Ovary (tissue), 9 donors: ENCODE data around the gene RNF214. TPM values are rescaled to one million over a fixed set of nuclear protein-coding genes. Genes with fewer than 3 reads are reported as not detected.
A peak's percentile ranks its signal among the peaks of the same experiment; 100 is the strongest.

Experiments
- DNase-seq, 5 donors: peaks; one replicate each; pipeline ENCODE4 v3.0.0-alpha.2; 2019 to 2020
- H3K27ac ChIP-seq, 2 donors: fragments of 200-600 bp; one replicate each; pipeline versions ENCODE4 v1.5.1 to v1.8.0; 2019 to 2022
- H3K27me3 ChIP-seq: fragments of 200-600 bp; one replicate; pipeline ENCODE4 v1.8.0; 2022
- H3K36me3 ChIP-seq: fragments of 200-600 bp; sonication (generic); one replicate; pipeline ENCODE4 v1.5.1; 2019
- H3K4me1 ChIP-seq: one replicate; pipeline ENCODE4 v1.8.1; 2013; ENCODE audit warnings: mild to moderate bottlenecking, moderate library complexity; ENCODE audit not compliant: insufficient read depth
- H3K4me3 ChIP-seq: fragments of 200-600 bp; sonication (generic); one replicate; pipeline ENCODE4 v1.5.1; 2017
- H3K9me3 ChIP-seq, 2 donors: fragments of 200-600 bp in 1 of 2; sonication (generic) in 1 of 2; one replicate each; pipeline versions ENCODE4 v1.5.1 to v1.8.1; 2013 to 2019; ENCODE audit warnings: mild to moderate bottlenecking in 1 of 2, moderate library complexity in 1 of 2
- EP300 ChIP-seq: sonication (generic); formaldehyde crosslinking; IDR thresholded peaks from one replicate; pipeline ENCODE4 v1.6.1; 2017; ENCODE audit warnings: antibody characterized with exemption
- POLR2A ChIP-seq: fragments of 450-650 bp; IDR thresholded peaks from one replicate; pipeline ENCODE4 v1.6.1; 2017; ENCODE audit warnings: antibody characterized with exemption, mild to moderate bottlenecking, moderate library complexity
- whole genome bisulfite sequencing, 3 donors: extraction: QIAGEN DNeasy Blood & Tissue Kit in 1 of 3; methylation state at CpG; one replicate each; pipeline versions ENCODE4 v1.1.5 to v1.1.7; 2013 to 2017; 5-methylcytosine and 5-hydroxymethylcytosine counted together
- intact Hi-C, 4 donors: fragments of 100-400 bp; cut with DNase I; formaldehyde crosslinking; loops; one replicate each; pipeline versions ENCODE4 v1.11.0 to v1.15.1; 2022 to 2023
- polyA plus RNA-seq, 2 donors: library from polyadenylated mRNA; stranded (reverse); fragments of 200-250 nt in 1 of 2; fragments of 350-450 nt in 1 of 2; fragmentation: Illumina TruSeq in 1 of 2; extraction: RNeasy Lipid Tissue Mini Kit (QIAGEN cat#74804) in 1 of 2; gene quantifications; one replicate each; pipeline ENCODE4 v1.2.3, GENCODE V29; 2013 to 2014
- total RNA-seq, 7 donors: library from RNA; depleted of rRNA in 2 of 7; stranded (reverse); fragments of >200 nt in 2 of 7; fragmentation: NEBNext Ultra II Directional in 3 of 7; extraction: Animal tissue kit (Norgen Biotek cat#: 25700) in 3 of 7; gene quantifications; one replicate each; pipeline versions ENCODE4 v1.1.0 to v1.2.4, GENCODE V29; 2016 to 2023
- TF ChIP-seq, protein P1 (sequence below), 3 donors: fragments of 450-650 bp in 2 of 3; fragments of 200-600 bp in 1 of 3; IDR thresholded peaks; one replicate each; pipeline versions ENCODE4 v1.5.1 to v1.8.0; 2016 to 2022; ENCODE audit warnings: antibody characterized with exemption in 3 of 3, mild to moderate bottlenecking in 1 of 3
- donor health status: DM: no; HTN: no; CAD: no; lungs with moderate emphysema.
- donor health status: DM: no; HTN: no; CAD: no.
- donor health status: Bipolar disorder and iron deficiency.
- donor health status: DM: yes; HTN: yes; CAD: no.
- donor health status: DM: no; HTN: no; CAD: no.
- donor health status: DM: yes; HTN: yes; CAD: no.

The RNF214 gene
- total and polyA plus RNA-seq, 9 donors = 9.7 to 40.9 (median 27.3) TPM

DNA sequence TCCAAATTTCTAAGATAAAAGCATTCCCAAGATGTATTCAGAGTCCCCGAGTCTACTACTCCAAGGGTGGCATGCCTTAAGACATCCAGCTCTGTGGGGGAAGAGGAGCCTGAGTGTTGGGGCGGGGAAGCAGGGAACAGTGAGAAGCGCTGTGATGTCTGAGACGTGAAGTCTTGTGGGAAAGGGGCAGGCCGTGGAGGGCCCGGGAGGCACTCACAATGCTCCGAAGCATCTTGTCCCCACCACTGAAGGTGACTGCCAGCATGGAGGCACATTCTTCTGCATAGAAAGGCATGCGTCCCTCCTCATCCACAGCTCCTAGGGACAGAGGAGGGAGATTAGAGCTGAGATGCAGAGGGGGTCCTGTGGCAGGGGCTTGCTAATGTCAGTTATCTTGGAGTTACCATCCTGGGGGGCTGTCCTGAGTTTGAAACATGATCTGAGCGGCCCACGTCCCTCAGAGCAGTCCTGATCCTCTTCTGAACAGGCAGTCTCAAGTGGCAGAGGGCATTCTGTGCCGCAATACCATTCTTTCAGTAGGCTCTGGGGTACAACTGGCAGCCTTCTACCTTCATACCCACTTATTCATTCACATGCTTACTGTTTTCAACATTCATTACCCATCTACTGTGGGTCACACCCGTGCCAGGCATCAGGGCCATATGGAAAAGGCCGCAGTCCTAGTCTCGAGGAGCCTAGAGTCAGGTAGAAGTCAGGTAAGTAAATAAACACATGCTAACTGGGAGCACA lies 9.3 kb upstream of the RNF214 start:
- peak overlapping the region; percentile 13 to 86 for H3K27ac ChIP-seq
- 90 to 94% (median 92%) methylated on average over 14 of the region's 14 CpGs for WGBS, 3 donors
- no peaks in the 10 kb centered on the region for H3K27me3 ChIP-seq
- H3K4me1 ChIP-seq = peaks cover 31% of the 10 kb centered on the region
- DNase-seq = peak in 2 of 5 donors; percentile 19 to 34
- H3K9me3 ChIP-seq = no peaks in the 10 kb centered on the region
- no peak overlapping the region for H3K4me3 ChIP-seq
- no peaks in the 10 kb centered on the region for H3K36me3 ChIP-seq
- TF ChIP-seq POLR2A (no peak), EP300 (no peak)
- TF ChIP-seq, protein P1, sequence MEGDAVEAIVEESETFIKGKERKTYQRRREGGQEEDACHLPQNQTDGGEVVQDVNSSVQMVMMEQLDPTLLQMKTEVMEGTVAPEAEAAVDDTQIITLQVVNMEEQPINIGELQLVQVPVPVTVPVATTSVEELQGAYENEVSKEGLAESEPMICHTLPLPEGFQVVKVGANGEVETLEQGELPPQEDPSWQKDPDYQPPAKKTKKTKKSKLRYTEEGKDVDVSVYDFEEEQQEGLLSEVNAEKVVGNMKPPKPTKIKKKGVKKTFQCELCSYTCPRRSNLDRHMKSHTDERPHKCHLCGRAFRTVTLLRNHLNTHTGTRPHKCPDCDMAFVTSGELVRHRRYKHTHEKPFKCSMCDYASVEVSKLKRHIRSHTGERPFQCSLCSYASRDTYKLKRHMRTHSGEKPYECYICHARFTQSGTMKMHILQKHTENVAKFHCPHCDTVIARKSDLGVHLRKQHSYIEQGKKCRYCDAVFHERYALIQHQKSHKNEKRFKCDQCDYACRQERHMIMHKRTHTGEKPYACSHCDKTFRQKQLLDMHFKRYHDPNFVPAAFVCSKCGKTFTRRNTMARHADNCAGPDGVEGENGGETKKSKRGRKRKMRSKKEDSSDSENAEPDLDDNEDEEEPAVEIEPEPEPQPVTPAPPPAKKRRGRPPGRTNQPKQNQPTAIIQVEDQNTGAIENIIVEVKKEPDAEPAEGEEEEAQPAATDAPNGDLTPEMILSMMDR (IDR thresholded peaks at IDR 0.05) = no peak
- intact Hi-C loops = loop anchor here (5.0 to 10.0 kb wide), 7 partner anchors 36 to 428 kb away; partner anchors contain the start of genes APOA5 (in 1 of the 4) and SIDT2 (in 1 of the 4)

DNA sequence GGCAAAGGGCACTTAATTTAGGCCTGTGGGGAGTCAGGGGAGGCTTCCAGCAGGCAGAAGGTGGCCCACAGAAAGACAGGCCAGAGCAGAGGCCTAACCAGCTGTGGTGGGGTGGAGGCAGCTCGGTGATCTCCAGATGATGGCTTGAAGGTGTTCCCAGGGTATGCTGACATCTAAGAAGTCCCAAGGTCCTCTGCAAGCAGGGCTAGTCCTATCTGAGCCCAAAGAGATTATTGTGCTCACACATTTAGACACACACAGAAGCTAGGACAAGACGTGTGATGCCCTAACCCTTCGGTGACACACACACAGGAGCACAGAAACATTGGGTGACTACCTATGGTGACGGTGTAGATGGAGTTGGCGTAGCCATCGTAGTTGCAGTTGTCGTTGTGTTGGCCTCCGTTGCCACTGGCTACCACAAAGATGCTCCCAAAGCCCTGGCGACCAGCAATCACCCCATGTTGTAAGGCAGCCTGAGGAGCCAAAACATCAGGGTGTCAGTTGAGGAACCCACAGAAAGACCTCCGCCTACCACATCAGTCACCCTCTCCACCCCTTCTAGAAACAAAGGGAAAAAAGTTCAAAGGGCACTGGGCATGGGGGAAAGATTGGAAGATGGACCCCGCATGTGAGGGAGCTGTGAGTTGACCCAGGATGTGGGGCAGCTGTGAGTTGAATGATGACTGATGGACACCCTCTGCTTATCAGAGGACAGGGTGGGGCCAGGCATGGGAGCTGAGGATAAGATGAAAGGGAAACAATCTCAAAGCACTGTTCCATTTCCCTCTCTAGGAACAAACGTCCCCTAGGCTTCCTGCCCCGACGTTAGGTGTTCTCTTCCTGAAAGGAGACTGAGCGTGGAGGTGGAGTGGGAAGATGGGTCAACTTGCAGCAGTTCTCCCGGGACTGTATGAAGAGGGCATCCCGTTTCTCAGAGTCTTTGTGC lies 8.5 kb upstream of the RNF214 start:
- TF ChIP-seq POLR2A = no peak
- TF ChIP-seq, protein P1 (IDR thresholded peaks at IDR 0.05) = no peak
- TF ChIP-seq EP300 = no peak
- no peak overlapping the region for H3K4me3 ChIP-seq
- H3K9me3 ChIP-seq = no peaks in the 10 kb centered on the region
- peak overlapping the region in 1 of 2 donors; percentile 17 for H3K27ac ChIP-seq
- H3K36me3 ChIP-seq = no peaks in the 10 kb centered on the region
- WGBS, 3 donors = 80 to 87% (median 82%) methylated on average over 17 of the region's 17 CpGs
- no peaks in the 10 kb centered on the region for H3K27me3 ChIP-seq
- peak in 2 of 5 donors; percentile 18 to 22 for DNase-seq
- H3K4me1 ChIP-seq = peaks cover 24% of the 10 kb centered on the region
- intact Hi-C loops = loop anchor here (5.0 to 10.0 kb wide), 7 partner anchors 37 to 429 kb away; partner anchors contain the start of genes APOA5 (in 1 of the 4) and SIDT2 (in 1 of the 4)

DNA sequence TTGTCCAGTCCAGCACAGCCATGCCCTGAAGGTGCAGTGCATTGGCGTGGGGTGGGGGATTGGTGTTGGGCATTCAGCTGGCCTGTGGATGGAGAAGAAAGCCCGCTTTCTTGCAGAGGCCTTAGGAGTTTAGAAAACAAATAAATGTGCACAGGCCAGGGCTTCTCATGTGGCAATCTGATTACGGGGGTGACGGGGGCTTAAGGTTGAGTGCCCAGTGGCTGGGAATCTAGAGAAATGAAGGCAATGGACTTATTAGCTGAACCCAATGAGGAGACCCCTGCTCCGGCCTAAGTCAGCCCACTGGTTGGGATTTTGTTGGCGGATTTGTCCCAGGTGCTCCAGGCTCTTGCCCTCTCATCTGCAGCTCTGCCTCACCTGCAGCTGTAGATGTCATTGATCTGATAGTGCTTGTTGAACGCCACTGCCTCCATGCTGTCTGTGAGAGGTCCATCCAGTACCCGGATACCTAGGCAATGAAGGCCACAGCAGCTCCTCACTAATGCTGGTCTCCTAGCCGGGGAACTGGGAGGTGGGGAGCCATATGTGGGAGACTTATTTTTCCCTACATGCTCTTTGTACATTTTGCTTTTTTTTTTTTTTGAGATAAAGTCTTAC lies 6.8 kb upstream of the RNF214 start:
- peak in 1 of 5 donors; percentile 24 for DNase-seq
- intact Hi-C loops = loop anchor here (5.0 to 10.0 kb wide), 10 partner anchors 43 to 493 kb away; partner anchors contain the start of genes APOA5 (in 1 of the 4), SIDT2 (in 1 of the 4) and SIK3 (in 1 of the 4)
- Histone ChIP-seq H3K27ac (no peak overlapping the region), H3K36me3 (no peaks in the 10 kb centered on the region), H3K9me3 (no peaks in the 10 kb centered on the region), H3K4me1 (peaks cover 11% of the 10 kb centered on the region), H3K4me3 (no peak overlapping the region), H3K27me3 (no peaks in the 10 kb centered on the region)
- 91 to 95% (median 93%) methylated on average over 9 of the region's 9 CpGs for WGBS, 3 donors
- TF ChIP-seq POLR2A (no peak), EP300 (no peak)
- TF ChIP-seq, protein P1 (IDR thresholded peaks at IDR 0.05) = no peak
